ENCODE results near the gene LYPD8.
"Not testable (repeated sequence)": the region's sequence is repeated elsewhere in the genome, so short reads cannot be mapped to it uniquely, and the experiment has no call there.

The LYPD8 gene, protein sequence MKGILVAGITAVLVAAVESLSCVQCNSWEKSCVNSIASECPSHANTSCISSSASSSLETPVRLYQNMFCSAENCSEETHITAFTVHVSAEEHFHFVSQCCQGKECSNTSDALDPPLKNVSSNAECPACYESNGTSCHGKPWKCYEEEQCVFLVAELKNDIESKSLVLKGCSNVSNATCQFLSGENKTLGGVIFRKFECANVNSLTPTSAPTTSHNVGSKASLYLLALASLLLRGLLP

DNA sequence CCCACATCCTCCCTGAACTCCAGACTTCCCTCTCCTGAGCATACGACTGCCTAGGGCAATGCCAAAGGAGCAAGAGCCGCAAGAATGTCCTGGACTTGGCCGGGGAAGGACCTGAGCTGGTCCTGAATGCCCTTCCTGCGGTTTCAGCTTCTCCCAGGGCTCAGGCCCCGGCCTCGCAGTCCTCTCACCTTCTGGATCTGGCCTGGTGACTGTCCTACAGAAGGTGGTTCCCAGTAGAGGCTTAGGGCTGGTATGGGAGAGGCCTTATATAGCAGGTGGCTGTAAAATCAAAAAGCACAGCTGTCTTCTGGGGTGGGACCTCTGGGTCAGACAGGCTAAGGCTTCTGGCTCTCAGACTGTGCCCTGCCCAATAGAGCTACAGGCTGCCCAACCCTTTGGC is at the start of gene LYPD8:
Gene LYPD8 (minus strand): TSS at position 243 of the 400 bp plus-strand sequence. CDS start 4,678 bp downstream, outside the sequence.
- H3K27ac ChIP-seq: no peak within 1 kb of the TSS
- H3K4me3 ChIP-seq (IDR thresholded peaks at IDR 0.05; ENCODE audit: insufficient read depth, low read depth, low read length): no peak within 1 kb of the TSS
- no peaks in the 10 kb centered on the region for H3K79me2 ChIP-seq (ENCODE audit: insufficient read depth, low read depth)
- no peak within 1 kb of the TSS for H2AFZ ChIP-seq (ENCODE audit: low read depth)
- TF ChIP-seq, protein P1, sequence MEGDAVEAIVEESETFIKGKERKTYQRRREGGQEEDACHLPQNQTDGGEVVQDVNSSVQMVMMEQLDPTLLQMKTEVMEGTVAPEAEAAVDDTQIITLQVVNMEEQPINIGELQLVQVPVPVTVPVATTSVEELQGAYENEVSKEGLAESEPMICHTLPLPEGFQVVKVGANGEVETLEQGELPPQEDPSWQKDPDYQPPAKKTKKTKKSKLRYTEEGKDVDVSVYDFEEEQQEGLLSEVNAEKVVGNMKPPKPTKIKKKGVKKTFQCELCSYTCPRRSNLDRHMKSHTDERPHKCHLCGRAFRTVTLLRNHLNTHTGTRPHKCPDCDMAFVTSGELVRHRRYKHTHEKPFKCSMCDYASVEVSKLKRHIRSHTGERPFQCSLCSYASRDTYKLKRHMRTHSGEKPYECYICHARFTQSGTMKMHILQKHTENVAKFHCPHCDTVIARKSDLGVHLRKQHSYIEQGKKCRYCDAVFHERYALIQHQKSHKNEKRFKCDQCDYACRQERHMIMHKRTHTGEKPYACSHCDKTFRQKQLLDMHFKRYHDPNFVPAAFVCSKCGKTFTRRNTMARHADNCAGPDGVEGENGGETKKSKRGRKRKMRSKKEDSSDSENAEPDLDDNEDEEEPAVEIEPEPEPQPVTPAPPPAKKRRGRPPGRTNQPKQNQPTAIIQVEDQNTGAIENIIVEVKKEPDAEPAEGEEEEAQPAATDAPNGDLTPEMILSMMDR (conservative IDR thresholded peaks at IDR 0.05; ENCODE audit: low read depth, low read length): no peak
- no peaks in the 10 kb centered on the region for H3K4me1 ChIP-seq (ENCODE audit: low read depth, poor library complexity, severe bottlenecking)
- no peak within 1 kb of the TSS for H3K4me2 ChIP-seq
- no peaks in the 10 kb centered on the region for H3K36me3 ChIP-seq (ENCODE audit: insufficient read depth)
- no peaks in the 10 kb centered on the region for H4K20me1 ChIP-seq (ENCODE audit: insufficient read depth)
- H3K9ac ChIP-seq: no peak within 1 kb of the TSS
- no peaks in the 10 kb centered on the region for H3K27me3 ChIP-seq (ENCODE audit: insufficient read depth, low read depth)

DNA sequence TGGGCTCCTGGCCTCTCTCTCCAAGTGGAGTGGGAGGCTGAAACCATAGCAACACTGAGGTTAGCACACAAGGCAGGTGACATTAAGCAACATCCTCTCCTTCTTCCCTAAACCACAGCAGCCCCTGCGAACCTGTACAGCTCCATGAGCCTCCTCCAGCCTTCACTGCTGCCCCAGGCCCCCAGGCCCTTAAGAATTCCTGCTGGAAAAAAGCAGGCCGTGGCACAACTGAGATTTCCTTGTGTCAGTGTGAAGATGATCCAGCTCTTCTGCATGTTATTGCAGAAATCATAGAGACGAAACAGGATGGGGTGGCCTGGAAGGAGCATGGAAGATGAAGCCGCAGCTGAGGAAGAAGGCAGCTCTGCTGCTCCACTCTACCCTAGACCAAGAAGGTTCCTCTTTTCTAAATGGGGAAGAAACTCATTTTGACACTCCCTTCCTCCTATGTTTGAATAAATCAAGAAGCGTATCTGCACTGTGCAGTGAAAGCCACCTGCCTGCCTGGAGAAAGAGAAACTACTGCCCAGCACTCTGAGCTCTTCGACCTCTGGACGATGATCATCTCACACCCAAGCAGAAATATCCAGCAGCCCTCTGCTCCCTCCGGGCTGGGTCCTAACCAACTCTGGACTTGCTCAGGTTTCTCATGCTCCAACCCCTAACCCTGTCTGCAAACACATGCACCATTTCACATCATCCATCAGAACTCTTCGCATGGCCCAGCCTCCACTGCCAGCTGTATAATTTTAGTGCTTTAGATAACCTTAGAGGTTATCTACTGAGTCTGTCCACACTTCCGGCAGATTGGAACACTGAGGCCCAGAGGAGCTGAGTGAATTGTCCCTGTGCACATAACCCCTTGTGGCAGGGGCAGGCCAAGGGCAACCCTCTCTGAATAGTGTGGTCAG is 49.5 kb upstream of the LYPD8 start:
- Histone ChIP-seq H4K20me1 (ENCODE audit: insufficient read depth) (no peaks in the 10 kb centered on the region), H2AFZ (ENCODE audit: low read depth) (no peak overlapping the region), H3K4me1 (ENCODE audit: low read depth, poor library complexity, severe bottlenecking) (peaks cover 27% of the 10 kb centered on the region), H3K79me2 (ENCODE audit: insufficient read depth, low read depth) (no peaks in the 10 kb centered on the region), H3K27me3 (ENCODE audit: insufficient read depth, low read depth) (no peaks in the 10 kb centered on the region), H3K36me3 (ENCODE audit: insufficient read depth) (no peaks in the 10 kb centered on the region), H3K4me3 (IDR thresholded peaks at IDR 0.05; ENCODE audit: insufficient read depth, low read depth, low read length) (no peak overlapping the region), H3K4me2 (no peak overlapping the region), H3K9ac (no peak overlapping the region), H3K27ac (no peak overlapping the region)
- TF ChIP-seq, protein P1 (conservative IDR thresholded peaks at IDR 0.05; ENCODE audit: low read depth, low read length): no peak

DNA sequence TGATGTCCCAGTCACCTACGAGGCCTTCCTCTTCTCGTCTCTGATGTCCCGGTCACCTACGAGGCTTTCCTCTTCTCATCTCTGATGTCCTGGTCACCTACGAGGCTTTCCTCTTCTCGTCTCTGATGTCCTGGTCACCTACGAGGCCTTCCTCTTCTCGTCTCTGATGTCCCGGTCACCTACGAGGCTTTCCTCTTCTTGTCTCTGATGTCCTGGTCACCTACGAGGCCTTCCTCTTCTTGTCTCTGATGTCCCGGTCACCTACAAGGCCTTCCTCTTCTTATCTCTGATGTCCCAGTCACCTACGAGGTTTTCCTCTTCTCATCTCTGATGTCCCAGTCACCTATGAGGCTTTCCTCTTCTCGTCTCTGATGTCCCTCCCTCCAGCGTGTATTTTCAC is 47.9 kb upstream of the LYPD8 start:
- H3K4me3 ChIP-seq (IDR thresholded peaks at IDR 0.05; ENCODE audit: insufficient read depth, low read depth, low read length); H3K9ac ChIP-seq; H3K27me3 ChIP-seq (ENCODE audit: insufficient read depth, low read depth); H2AFZ ChIP-seq (ENCODE audit: low read depth); H3K27ac ChIP-seq; H3K4me2 ChIP-seq; H3K79me2 ChIP-seq (ENCODE audit: insufficient read depth, low read depth); H4K20me1 ChIP-seq (ENCODE audit: insufficient read depth); H3K36me3 ChIP-seq (ENCODE audit: insufficient read depth): not testable (repeated sequence)
- H3K4me1 ChIP-seq (ENCODE audit: low read depth, poor library complexity, severe bottlenecking): peaks cover 30% of the 10 kb centered on the region

DNA sequence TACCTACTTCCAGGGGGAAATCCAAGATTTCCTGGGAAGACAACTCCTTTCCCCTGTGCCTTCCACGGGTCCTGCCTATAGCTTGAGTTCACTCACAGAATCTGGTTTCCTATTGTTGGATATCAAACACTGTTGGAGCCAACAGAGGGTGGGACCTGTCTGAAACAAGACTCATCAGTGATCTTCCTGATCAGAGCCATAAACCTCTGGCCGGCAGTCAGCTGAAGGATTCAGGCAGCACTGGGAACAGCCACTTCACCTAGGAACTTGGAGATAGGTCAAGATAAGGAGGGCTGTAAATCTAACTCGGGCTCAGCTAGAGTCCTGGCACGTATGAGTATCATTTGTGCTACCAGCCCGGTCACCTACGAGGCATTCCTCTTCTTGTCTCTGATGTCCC is 46.9 kb upstream of the LYPD8 start:
- no peak overlapping the region for H3K27ac ChIP-seq
- no peak overlapping the region for H3K4me2 ChIP-seq
- no peaks in the 10 kb centered on the region for H3K79me2 ChIP-seq (ENCODE audit: insufficient read depth, low read depth)
- TF ChIP-seq, protein P1 (conservative IDR thresholded peaks at IDR 0.05; ENCODE audit: low read depth, low read length): no peak
- no peak overlapping the region for H3K9ac ChIP-seq
- peaks cover 30% of the 10 kb centered on the region for H3K4me1 ChIP-seq (ENCODE audit: low read depth, poor library complexity, severe bottlenecking)
- no peak overlapping the region for H3K4me3 ChIP-seq (IDR thresholded peaks at IDR 0.05; ENCODE audit: insufficient read depth, low read depth, low read length)
- H3K27me3 ChIP-seq (ENCODE audit: insufficient read depth, low read depth): no peaks in the 10 kb centered on the region
- H2AFZ ChIP-seq (ENCODE audit: low read depth): no peak overlapping the region
- H4K20me1 ChIP-seq (ENCODE audit: insufficient read depth): no peaks in the 10 kb centered on the region
- no peaks in the 10 kb centered on the region for H3K36me3 ChIP-seq (ENCODE audit: insufficient read depth)

All from KMS-11 (cell line).